Coronary artery (tissue), 2 donors: Measurements from ENCODE around the gene KAZN.

Experiments
- DNase-seq: peaks from one replicate; pipeline ENCODE4 v3.0.0-alpha.2; 2017; ENCODE audit warnings: low spot score
- H3K27ac ChIP-seq, 2 donors: fragments of 200-600 bp; sonication (generic); one replicate each; pipeline ENCODE4 v1.5.1; 2016 to 2019
- H3K4me3 ChIP-seq: fragments of 200-600 bp; sonication (generic); 2 replicates; pipeline ENCODE4 v1.5.1; 2016; ENCODE audit warnings: mild to moderate bottlenecking, moderate library complexity
- TF ChIP-seq, protein P1 (sequence below): fragments of 200-600 bp; sonication (generic); IDR thresholded peaks from one replicate; pipeline ENCODE4 v1.5.1; 2019; ENCODE audit warnings: antibody characterized with exemption

Gene KAZN

DNA sequence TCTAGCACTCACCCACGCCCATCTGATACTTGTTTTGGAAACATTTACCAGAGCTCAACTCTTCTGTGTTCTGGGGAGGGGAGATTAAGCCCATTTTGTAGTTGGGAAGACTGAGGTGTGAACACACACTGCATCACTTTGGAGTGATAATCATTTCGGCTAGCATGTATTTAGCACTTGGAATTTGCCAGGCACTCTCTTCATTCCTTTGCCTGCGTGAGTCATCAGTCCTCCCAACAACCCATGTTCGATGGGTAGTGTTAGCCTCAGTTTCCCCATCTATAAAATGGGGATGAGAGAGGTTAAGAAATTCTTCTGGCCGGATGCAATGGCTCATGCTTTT is 372.3 kb downstream of the KAZN start:
- TF ChIP-seq, protein P1, sequence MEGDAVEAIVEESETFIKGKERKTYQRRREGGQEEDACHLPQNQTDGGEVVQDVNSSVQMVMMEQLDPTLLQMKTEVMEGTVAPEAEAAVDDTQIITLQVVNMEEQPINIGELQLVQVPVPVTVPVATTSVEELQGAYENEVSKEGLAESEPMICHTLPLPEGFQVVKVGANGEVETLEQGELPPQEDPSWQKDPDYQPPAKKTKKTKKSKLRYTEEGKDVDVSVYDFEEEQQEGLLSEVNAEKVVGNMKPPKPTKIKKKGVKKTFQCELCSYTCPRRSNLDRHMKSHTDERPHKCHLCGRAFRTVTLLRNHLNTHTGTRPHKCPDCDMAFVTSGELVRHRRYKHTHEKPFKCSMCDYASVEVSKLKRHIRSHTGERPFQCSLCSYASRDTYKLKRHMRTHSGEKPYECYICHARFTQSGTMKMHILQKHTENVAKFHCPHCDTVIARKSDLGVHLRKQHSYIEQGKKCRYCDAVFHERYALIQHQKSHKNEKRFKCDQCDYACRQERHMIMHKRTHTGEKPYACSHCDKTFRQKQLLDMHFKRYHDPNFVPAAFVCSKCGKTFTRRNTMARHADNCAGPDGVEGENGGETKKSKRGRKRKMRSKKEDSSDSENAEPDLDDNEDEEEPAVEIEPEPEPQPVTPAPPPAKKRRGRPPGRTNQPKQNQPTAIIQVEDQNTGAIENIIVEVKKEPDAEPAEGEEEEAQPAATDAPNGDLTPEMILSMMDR = no peak
- peak overlapping the region; percentile 11 to 79 for H3K27ac ChIP-seq
- H3K4me3 ChIP-seq = peak overlapping the region; percentile 4
- no peak for DNase-seq

DNA sequence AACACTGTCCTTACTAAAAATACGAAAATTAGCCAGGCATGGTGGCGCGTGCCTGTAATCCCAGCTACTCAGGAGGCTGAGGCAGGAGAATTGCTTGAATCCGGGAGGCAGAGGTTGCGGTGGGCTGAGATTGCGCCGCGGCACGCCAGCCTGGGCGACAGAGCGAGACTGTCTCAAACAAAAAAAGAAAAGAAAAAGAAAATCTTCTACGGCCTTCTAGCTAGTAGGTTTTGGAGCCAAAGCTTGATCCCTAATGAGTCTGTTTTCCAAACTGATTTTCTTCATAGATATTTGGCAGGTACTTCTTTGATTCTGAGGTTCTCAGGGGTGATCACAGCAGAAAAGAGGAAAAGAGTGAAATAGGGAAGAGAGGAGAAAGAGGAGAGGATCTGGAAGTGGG is 372.7 kb downstream of the KAZN start:
- TF ChIP-seq, protein P1 = no peak
- DNase-seq = no peak
- Histone ChIP-seq H3K27ac (peak overlapping the region in 1 of 2 donors; percentile 79), H3K4me3 (peak overlapping the region; percentile 54)

DNA sequence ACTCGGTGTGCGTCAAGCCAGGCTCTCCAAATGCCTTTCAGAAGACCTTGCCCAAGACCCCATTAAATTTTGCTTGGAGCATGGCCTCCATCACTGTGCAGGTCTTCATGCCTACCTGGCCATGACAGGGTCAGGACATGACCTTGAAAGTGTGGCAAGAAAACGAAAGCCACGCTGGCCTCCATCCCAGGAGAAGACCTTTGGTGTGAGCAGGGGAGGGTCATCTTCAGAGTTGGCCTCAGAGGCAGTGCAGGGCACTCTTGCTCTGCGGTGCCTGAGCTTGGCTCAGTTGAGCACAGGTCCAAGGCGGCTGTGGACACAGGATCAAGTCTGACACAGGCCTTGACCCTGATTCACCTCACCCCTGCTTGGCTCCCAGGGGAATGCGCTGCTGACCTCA is 373.6 kb downstream of the KAZN start:
- TF ChIP-seq, protein P1 = no peak
- no peak for DNase-seq
- peak overlapping the region; percentile 54 for H3K4me3 ChIP-seq
- peak overlapping the region in 1 of 2 donors; percentile 43 for H3K27ac ChIP-seq

- no peak for DNase-seq
- Histone ChIP-seq H3K4me3 (no peak overlapping the region), H3K27ac (peak overlapping the region; percentile 31 to 84)
- TF ChIP-seq, protein P1 = no peak
Observed at GRCh38 chr1:14973773-14974172, 375.3 kb downstream of the KAZN start.

DNA sequence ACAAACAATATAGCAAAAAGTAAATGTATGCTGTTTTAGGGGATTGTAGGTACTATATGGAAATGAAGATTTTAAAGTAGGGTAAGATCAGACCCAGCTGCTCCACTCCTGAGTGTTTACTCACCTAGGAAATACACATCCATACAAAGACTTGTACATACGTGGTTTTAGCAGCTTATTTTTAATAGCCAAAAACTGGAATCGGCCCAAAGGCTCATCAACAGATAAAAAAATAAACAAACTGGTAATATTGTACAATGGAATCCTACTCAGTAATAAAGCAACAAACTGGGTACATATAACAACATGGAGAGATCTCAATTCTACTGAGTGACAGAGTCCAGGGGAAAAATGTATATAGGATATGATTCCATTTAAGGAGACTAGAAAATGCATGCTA is 375.9 kb downstream of the KAZN start:
- no peak for DNase-seq
- TF ChIP-seq, protein P1 = no peak
- peak overlapping the region; percentile 31 to 84 for H3K27ac ChIP-seq
- no peak overlapping the region for H3K4me3 ChIP-seq

DNA sequence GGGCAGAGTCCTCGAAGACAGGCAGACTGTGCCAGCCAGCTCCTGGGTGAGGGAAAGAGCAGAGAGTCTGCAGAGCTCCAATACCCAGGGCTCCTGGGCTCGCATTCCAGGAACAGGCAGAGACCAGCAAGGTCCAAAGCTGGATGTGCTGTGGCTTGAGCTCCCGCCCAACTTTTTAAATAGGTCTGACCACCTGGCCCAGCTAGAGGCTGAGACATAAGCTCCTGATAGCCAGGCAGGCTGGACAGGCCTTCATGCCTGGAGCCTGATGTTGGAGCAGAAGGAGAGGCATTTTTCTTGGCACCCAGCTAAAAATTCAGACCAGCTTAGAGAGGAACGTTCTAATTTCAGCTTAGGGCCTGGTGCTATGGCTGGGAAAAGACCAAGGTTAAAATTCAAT is 376.6 kb downstream of the KAZN start:
- no peak for DNase-seq
- TF ChIP-seq, protein P1 = no peak
- peak overlapping the region; percentile 10 to 84 for H3K27ac ChIP-seq
- no peak overlapping the region for H3K4me3 ChIP-seq

GRCh38 chr1:14976256-14976655 is 377.8 kb downstream of the KAZN start:
- H3K27ac ChIP-seq = peak overlapping the region in 1 of 2 donors; percentile 41
- DNase-seq = no peak
- no peak overlapping the region for H3K4me3 ChIP-seq
- TF ChIP-seq, protein P1 = no peak
